NCI-H510A (cell line): Measurements from ENCODE around the gene PTPRCAP.
A peak's percentile ranks its signal among the peaks of the same experiment; 100 is the strongest.
"Not testable (repeated sequence)": the region's sequence is repeated elsewhere in the genome, so short reads cannot be mapped to it uniquely, and the experiment has no call there.

Experiments
- DNase-seq: peaks from one replicate; lab custom pipeline; 2025; lab: John Stamatoyannopoulos, UW

The PTPRCAP gene, protein sequence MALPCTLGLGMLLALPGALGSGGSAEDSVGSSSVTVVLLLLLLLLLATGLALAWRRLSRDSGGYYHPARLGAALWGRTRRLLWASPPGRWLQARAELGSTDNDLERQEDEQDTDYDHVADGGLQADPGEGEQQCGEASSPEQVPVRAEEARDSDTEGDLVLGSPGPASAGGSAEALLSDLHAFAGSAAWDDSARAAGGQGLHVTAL

GRCh38 chr11:67437082-67437808 is at the start of gene PTPRCAP:
PTPRCAP (minus strand) TSS chr11:67437682; CDS start chr11:67437619, 63 bp downstream.
- DNase-seq: no peak

GRCh38 chr11:67486481-67487195 is 49.2 kb upstream of the PTPRCAP start:
- no peak for DNase-seq

- DNase-seq: not testable (repeated sequence)
Observed at GRCh38 chr11:67485873-67486361, 48.4 kb upstream of the PTPRCAP start.

DNA sequence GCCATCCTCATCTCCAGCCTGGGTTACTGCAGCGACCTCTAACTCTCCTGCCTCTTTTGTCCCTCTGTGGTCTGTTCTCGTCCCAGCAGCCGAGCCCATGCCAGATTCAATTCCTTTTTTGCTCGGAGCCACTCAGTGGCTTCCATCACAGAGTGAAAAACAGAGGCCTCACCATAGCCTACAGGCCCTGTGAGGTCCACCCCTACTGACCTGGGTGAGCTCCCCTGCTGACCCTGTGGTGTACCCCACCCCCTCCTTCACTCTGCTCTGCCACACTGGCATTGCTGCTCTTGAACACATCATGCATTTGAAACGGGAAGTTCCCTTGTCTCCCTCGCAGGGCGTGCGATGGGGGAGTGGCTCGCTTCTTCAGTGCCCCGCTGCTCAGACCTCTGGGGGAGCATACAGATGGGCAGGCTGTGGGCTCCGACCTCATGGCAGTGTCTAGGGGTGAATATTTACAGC is 47.4 kb upstream of the PTPRCAP start:
- no peak for DNase-seq

DNA sequence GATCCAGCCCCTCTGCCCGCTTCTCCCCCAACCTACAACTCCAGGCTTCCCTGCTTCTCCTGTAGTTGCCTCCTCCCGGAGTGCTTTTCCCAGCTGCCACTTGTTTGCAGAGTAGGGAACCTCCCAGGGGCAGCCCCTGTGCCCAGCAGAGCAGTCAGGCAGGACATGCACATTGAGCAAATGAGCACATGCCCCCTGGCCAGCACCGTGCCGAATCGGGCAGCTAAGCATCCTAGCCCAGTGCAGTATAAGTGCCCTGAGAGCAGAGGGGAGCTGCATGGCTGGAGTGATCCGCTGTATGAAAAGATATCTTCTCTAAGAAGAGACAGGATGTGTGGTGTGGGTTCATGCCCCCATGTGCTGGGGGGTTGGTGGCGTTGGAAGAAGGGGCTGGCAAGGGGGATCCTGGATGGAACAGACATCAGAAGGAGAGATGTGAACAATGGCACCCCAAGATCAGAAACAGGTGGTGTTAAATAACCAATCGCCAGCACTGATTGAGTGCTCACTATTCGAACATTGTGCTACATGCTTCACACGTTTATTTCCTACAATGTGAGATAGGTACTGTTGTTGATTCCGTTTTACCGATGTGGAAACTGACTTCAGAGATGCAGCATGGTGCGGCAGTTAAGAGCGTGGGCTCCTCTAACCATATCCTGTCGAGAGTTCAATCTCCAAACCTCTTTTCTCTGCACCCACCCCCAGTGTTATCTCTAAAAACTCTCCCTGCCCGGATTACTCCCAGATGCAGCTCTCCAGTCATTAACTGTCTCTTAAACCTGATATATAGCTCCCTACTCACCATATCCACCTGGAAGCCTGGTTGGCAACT is 46.6 kb upstream of the PTPRCAP start:
- no peak for DNase-seq

DNA sequence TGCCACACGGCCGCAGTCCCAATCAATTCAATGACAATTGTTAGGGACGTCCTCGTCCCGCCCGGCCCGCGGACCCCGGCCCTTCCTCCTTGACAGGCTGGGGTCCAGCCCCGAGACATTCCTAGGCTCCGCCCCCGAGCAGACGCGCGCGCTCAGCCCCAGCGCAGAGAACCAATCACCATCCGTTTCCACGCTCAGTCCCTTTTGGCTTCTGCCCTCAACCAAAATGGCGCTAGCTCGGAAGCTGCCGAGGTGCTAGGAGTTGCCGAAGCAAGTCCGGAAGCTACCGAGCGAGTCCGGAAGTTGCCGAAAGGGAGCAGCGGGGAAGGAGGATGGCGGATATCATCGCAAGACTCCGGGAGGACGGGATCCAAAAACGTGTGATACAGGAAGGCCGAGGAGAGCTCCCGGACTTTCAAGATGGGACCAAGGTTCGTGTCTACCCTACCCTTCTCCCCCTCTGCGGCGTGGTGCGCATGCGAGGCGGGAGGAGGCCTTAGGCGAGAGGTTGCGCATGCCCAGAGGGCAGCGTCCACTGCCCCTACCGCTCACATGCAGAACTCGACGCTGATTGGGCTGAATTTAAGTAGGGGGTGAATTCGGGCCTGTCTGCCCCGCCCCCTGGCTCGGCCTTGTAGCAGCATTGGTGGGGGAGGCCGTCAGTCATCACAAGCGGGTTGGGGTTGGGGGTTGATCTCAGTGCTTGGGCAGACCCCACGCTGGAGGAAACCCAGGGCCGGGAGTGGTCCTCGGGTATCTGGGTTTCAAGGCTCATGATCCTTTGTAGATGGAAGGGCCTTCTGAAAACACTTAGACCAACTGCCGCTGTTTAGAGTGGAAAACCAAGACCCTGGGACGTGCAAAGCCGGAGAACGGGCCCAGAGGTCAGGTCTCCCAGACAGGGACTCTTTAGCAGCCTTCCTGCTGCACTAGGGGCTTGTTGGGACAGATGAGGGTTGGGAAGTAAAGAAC is 45.6 kb upstream of the PTPRCAP start, which contains the start of gene AIP:
TSS of gene AIP (plus strand) at position 200 of the 972 bp plus-strand sequence. CDS start at position 333, 133 bp downstream.
- DNase-seq: peak; percentile 96

DNA sequence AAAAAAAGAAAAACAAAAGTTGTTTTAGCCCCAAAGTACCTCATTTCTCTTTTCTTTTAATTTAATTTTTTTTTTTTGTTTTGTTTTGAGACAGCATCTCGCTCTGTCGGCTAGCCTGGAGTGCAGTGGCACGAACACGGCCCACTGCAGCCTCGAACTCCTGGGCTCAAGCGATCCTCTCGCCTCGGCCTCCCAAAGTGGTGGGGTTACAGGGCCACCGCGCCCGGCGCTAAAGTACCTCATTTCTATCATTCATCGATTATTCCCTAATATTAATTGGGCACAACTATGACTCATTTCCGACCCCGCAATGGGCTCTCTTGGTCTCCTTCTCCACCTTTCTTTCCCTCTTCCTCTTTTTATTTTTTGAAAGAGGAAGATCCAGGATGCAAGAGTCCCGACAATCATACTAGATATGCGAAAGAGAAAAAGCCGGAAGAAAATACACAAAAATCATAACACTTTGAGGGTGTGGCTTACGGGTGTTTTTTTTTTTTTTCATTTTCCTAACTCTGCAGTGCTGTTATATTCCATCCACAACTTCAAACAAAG is 44.9 kb upstream of the PTPRCAP start:
- no peak for DNase-seq

- DNase-seq: not testable (repeated sequence)
Observed at GRCh38 chr11:67477344-67478050, 40.0 kb upstream of the PTPRCAP start.

- not testable (repeated sequence) for DNase-seq
Observed at GRCh38 chr11:67476692-67477091, 39.2 kb upstream of the PTPRCAP start.

- no peak for DNase-seq
Observed at GRCh38 chr11:67472882-67473281, 35.4 kb upstream of the PTPRCAP start.

GRCh38 chr11:67470337-67471002 is 33.0 kb upstream of the PTPRCAP start:
- DNase-seq: no peak

DNA sequence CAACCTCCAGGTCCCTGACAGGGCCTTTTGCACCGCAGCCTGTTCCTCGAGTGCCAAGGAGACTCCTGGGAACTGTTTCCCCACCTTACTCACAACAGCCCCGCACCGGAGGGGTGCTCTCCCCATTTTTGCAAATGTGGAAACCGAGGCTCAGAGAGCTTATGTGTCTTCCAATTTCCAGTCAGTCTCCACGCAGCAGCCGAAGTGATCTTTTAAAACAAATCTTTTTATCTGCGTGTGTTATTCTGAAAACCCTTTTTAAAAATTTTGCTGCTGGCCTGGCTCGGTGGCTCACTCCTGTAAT is 32.0 kb upstream of the PTPRCAP start:
- DNase-seq: no peak

- peak; percentile 93 for DNase-seq
Observed at GRCh38 chr11:67468759-67469507, 31.5 kb upstream of the PTPRCAP start, which contains the start of gene TMEM134. TMEM134 (minus strand) TSS chr11:67469251; CDS start chr11:67469192, 59 bp downstream.

DNA sequence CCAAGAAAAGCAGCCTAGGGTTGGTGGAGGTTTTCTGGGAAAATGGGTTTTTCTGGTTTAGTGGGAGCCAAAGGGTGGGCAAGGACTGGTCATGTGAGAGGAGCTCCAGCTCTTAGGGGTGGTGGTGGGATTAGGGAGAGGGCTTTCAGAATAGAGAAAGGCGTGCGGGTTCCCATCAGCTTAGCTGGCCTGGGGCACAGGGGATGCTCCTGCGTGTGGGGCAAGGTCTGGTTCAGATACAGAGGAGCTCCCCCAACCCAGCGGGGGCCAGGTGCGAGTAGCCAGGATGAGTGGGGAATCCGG is 30.9 kb upstream of the PTPRCAP start:
- DNase-seq: no peak

- no peak for DNase-seq
Observed at GRCh38 chr11:67468056-67468455, 30.6 kb upstream of the PTPRCAP start.

DNA sequence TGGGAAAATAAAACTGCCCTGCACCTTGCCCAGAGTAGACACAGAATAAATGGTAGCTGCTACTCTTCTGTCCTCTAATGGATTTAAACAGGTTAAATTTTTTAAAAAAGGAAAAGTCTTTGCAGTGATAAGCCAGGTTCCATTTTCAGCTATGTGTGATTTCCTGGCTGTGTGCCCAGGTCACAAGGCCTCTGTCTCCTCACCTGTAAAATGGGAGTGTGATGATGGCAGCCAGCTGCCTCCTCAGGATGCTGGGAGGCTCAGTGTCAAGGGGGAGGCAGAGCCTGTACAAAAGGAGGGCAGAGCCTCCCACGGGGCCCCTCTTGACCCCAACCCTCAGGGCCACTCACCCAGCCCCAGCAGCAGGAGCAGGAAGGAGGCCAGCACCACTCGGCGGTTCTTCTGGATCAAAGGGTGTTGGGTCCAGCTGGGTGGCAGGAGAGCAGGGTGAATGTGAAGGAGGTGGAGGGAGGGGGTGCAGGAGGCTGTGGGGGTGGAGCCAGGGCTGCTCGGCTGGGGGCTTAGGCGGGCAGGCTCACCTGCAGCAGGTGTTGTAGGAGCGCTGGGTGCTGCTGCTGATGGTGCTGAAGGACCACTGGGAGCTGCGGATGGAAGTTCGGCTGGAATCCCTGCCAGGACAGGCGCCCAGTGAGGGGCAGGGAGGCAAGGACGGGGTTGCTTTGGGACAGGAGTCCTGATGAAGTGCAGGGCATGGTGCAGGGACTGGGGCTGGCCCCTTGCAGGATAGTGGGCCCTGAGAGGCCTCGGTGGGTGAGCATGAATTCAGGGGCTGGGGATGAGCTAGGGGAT is 29.7 kb upstream of the PTPRCAP start:
- no peak for DNase-seq

DNA sequence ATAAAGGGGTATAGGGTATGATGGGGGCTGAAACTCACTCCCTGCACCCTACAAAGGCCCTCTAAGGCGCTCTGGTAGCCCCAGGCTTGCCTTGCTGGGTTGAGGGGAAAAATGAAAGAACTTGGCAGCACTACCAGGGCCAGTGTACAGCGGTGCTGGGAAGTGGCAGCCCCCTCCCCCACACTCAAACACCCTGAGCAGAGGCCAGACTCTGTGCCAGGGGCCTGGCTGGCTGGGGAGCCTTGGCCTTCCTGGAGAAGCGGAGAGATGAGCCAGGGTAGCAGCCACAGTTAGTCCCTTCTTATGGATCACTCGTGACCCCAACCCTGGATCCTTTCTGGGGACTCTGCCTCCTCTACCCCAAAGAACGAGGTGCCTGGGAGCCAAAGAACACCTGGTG is 28.9 kb upstream of the PTPRCAP start:
- DNase-seq: no peak

- DNase-seq: not testable (repeated sequence)
Observed at GRCh38 chr11:67465530-67465929, 28.0 kb upstream of the PTPRCAP start.
